ENCODE data around the gene SERBP1.
"Not testable (repeated sequence)": the region's sequence is repeated elsewhere in the genome, so short reads cannot be mapped to it uniquely, and the experiment has no call there.

The SERBP1 gene

GRCh38 chr1:67430358-67431155 is at the start of gene SERBP1:
SERBP1 (minus strand) TSS chr1:67430402; CDS start chr1:67430300, 102 bp downstream.
- DNase-seq: peak; percentile 96 to 97 (median 96)

- DNase-seq: no peak
Observed at GRCh38 chr1:67479146-67479891, 49.1 kb upstream of the SERBP1 start.

- no peak for DNase-seq
Observed at GRCh38 chr1:67476906-67477305, 46.7 kb upstream of the SERBP1 start.

GRCh38 chr1:67476006-67476482 is 45.8 kb upstream of the SERBP1 start:
- DNase-seq: no peak

GRCh38 chr1:67472056-67472455 is 41.9 kb upstream of the SERBP1 start:
- DNase-seq: no peak

- DNase-seq: no peak
Observed at GRCh38 chr1:67469431-67469830, 39.2 kb upstream of the SERBP1 start.

GRCh38 chr1:67468066-67468718 is 38.0 kb upstream of the SERBP1 start:
- DNase-seq: no peak

- no peak for DNase-seq
Observed at GRCh38 chr1:67465375-67465774, 35.2 kb upstream of the SERBP1 start.

- no peak for DNase-seq
Observed at GRCh38 chr1:67464746-67465145, 34.5 kb upstream of the SERBP1 start.

GRCh38 chr1:67464058-67464457 is 33.9 kb upstream of the SERBP1 start:
- DNase-seq: no peak

- no peak for DNase-seq
Observed at GRCh38 chr1:67463298-67463955, 33.2 kb upstream of the SERBP1 start.

GRCh38 chr1:67460676-67461500 is 30.7 kb upstream of the SERBP1 start:
- no peak for DNase-seq

GRCh38 chr1:67459068-67459467 is 28.9 kb upstream of the SERBP1 start:
- DNase-seq: no peak

GRCh38 chr1:67458663-67459062 is 28.5 kb upstream of the SERBP1 start:
- no peak for DNase-seq

GRCh38 chr1:67457247-67457646 is 27.0 kb upstream of the SERBP1 start:
- DNase-seq: no peak

GRCh38 chr1:67451815-67452214 is 21.6 kb upstream of the SERBP1 start:
- no peak for DNase-seq

- DNase-seq: no peak
Observed at GRCh38 chr1:67451356-67451755, 21.2 kb upstream of the SERBP1 start.

GRCh38 chr1:67446893-67447292 is 16.7 kb upstream of the SERBP1 start:
- DNase-seq: no peak

GRCh38 chr1:67446014-67446413 is 15.8 kb upstream of the SERBP1 start:
- not testable (repeated sequence) for DNase-seq

- no peak for DNase-seq
Observed at GRCh38 chr1:67441739-67442281, 11.6 kb upstream of the SERBP1 start.

- DNase-seq: peak; percentile 67 to 80 (median 76)
Observed at GRCh38 chr1:67441183-67441582, 11.0 kb upstream of the SERBP1 start.

- no peak for DNase-seq
Observed at GRCh38 chr1:67440339-67440738, 10.1 kb upstream of the SERBP1 start.
